CD4-positive, alpha-beta T cell (primary cell): Measurements from ENCODE around the gene BANP. TPM values are rescaled to one million over a fixed set of nuclear protein-coding genes. Genes with fewer than 3 reads are reported as not detected.
"Not testable (repeated sequence)": the region's sequence is repeated elsewhere in the genome, so short reads cannot be mapped to it uniquely, and the experiment has no call there.

Experiments used
- ATAC-seq: fragments of 200-7000 bp; cut with Tn5 transposase; one replicate; pipeline ENCODE4 v1.10.0; 2022; ENCODE audit warnings: mild to moderate bottlenecking; ENCODE audit not compliant: poor library complexity
- CTCF ChIA-PET: fragments of 350-600 bp; sonication (Branson Sonifier 250); formaldehyde crosslinking; loops from one replicate; lab custom pipeline; 2021; ENCODE audit warnings: antibody characterized with exemption, inconsistent platforms; lab: Charles Lee
- POLR2A ChIA-PET: fragments of 350-600 bp; sonication (Branson Sonifier 250); formaldehyde crosslinking; loops from one replicate; lab custom pipeline; 2021; ENCODE audit warnings: antibody characterized with exemption, inconsistent platforms; lab: Charles Lee
- DNase-seq, 14 experiments: peaks; one replicate each; pipeline ENCODE4 v3.0.0-alpha.2; 2013 to 2020; ENCODE audit warnings: mixed read lengths in 2 of 14
- H3K27ac ChIP-seq, 2 donors: one replicate each; pipeline versions ENCODE4 v1.5.1 to v1.7.0; 2013; ENCODE audit warnings: low read length in 2 of 2, low read depth in 1 of 2, mild to moderate bottlenecking in 1 of 2
- H3K27me3 ChIP-seq, 2 experiments: 1 replicate in 1 of 2; 2 replicates in 1 of 2; pipeline versions ENCODE4 v1.6.1 to v1.7.0; 2013; ENCODE audit warnings: low read length in 2 of 2, control low read depth in 1 of 2, mild to moderate bottlenecking in 1 of 2, moderate library complexity in 1 of 2; ENCODE audit not compliant: insufficient read depth in 2 of 2, control insufficient read depth in 1 of 2
- H3K36me3 ChIP-seq: one replicate; pipeline ENCODE4 v1.6.1; 2013; ENCODE audit warnings: low read length, control low read depth; ENCODE audit not compliant: insufficient read depth
- H3K4me1 ChIP-seq: one replicate; pipeline ENCODE4 v1.6.1; 2013; ENCODE audit warnings: low read length, control low read depth; ENCODE audit not compliant: insufficient read depth
- H3K4me3 ChIP-seq: one replicate; pipeline ENCODE4 v1.5.1; 2013; ENCODE audit warnings: mild to moderate bottlenecking, low read length, moderate library complexity
- H3K9me3 ChIP-seq, 2 experiments: 1 replicate in 1 of 2; 2 replicates in 1 of 2; pipeline versions ENCODE4 v1.6.1 to v1.7.0; 2013; ENCODE audit warnings: low read length in 2 of 2, mild to moderate bottlenecking in 2 of 2, control low read depth in 1 of 2, moderate library complexity in 1 of 2; ENCODE audit not compliant: control insufficient read depth in 1 of 2, insufficient read depth in 1 of 2
- H3K27ac Mint-ChIP-seq: one replicate; pipeline ENCODE4 v1.8.0; 2020; ENCODE audit warnings: mixed read lengths
- H3K27me3 Mint-ChIP-seq: one replicate; pipeline ENCODE4 v1.8.0; 2021; ENCODE audit warnings: mixed read lengths
- H3K36me3 Mint-ChIP-seq: one replicate; pipeline ENCODE4 v1.8.0; 2021; ENCODE audit warnings: low read depth, mixed read lengths
- H3K4me1 Mint-ChIP-seq: one replicate; pipeline ENCODE4 v1.8.0; 2021; ENCODE audit warnings: low read depth, mixed read lengths
- H3K4me3 Mint-ChIP-seq: one replicate; pipeline ENCODE4 v1.8.0; 2020; ENCODE audit warnings: mild to moderate bottlenecking, mixed read lengths
- H3K9me3 Mint-ChIP-seq: one replicate; pipeline ENCODE4 v1.8.0; 2020; ENCODE audit warnings: mixed read lengths
- CTCF ChIP-seq: fragments of 200-600 bp; IDR thresholded peaks from one replicate; pipeline ENCODE4 v1.8.0; 2022; ENCODE audit warnings: antibody characterized with exemption, mild to moderate bottlenecking
- intact Hi-C, 2 experiments: fragments of 100-400 bp; cut with DNase I in 1 of 2; cut with micrococcal nuclease in 1 of 2; formaldehyde crosslinking; loops; one replicate each; pipeline versions ENCODE4 v1.15.1 to v1.9.0; 2023 to 2025; cut with DNase I, micrococcal nuclease
- total RNA-seq, 174 experiments: library from RNA in 2 of 174; stranded (reverse) in 2 of 174; gene quantifications; one replicate each; pipeline ENCODE4 v1.2.3 and lab custom pipeline; 2021 to 2026

BANP gene
- total RNA-seq, 2 experiments from 2014 or later, result 57.5 to 58.6 TPM

- H3K4me3 ChIP-seq, result no peak overlapping the region
- no peaks in the 10 kb centered on the region for H3K27me3 ChIP-seq
- ChIA-PET POLR2A (no interaction called here), CTCF (no interaction called here)
- no peak for DNase-seq
- Mint-ChIP-seq H3K27ac (no peak overlapping the region), H3K27me3 (no peaks in the 10 kb centered on the region), H3K9me3 (no peaks in the 10 kb centered on the region), H3K4me1 (peaks cover 7% of the 10 kb centered on the region), H3K4me3 (no peak overlapping the region), H3K36me3 (no peaks in the 10 kb centered on the region)
- no peaks in the 10 kb centered on the region for H3K9me3 ChIP-seq
- intact Hi-C loops, result no loop called here
- no peak overlapping the region for H3K27ac ChIP-seq
- ATAC-seq, result no peak
- TF ChIP-seq CTCF, result no peak
- peaks cover 6% of the 10 kb centered on the region for H3K4me1 ChIP-seq
- H3K36me3 ChIP-seq, result no peaks in the 10 kb centered on the region
These were observed 20.8 kb upstream of the BANP start for GRCh38 chr16:87930456-87930855.

- TF ChIP-seq CTCF, result no peak
- intact Hi-C loops, result no loop called here
- no peaks in the 10 kb centered on the region for H3K27me3 Mint-ChIP-seq
- H3K4me1 Mint-ChIP-seq, result peaks cover 3% of the 10 kb centered on the region
- POLR2A ChIA-PET, result no interaction called here
- no peaks in the 10 kb centered on the region for H3K9me3 ChIP-seq
- H3K27ac Mint-ChIP-seq, result no peak overlapping the region
- H3K36me3 ChIP-seq, result no peaks in the 10 kb centered on the region
- H3K9me3 Mint-ChIP-seq, result no peaks in the 10 kb centered on the region
- CTCF ChIA-PET, result no interaction called here
- H3K4me3 ChIP-seq, result no peak overlapping the region
- no peaks in the 10 kb centered on the region for H3K36me3 Mint-ChIP-seq
- H3K27me3 ChIP-seq, result no peaks in the 10 kb centered on the region
- no peak for ATAC-seq
- peak in 1 of 14 experiments; percentile 26 for DNase-seq
- H3K4me1 ChIP-seq, result peaks cover under 1% of the 10 kb centered on the region
- H3K27ac ChIP-seq, result no peak overlapping the region
- no peak overlapping the region for H3K4me3 Mint-ChIP-seq
These were observed 19.7 kb upstream of the BANP start for GRCh38 chr16:87931504-87931903.

DNA sequence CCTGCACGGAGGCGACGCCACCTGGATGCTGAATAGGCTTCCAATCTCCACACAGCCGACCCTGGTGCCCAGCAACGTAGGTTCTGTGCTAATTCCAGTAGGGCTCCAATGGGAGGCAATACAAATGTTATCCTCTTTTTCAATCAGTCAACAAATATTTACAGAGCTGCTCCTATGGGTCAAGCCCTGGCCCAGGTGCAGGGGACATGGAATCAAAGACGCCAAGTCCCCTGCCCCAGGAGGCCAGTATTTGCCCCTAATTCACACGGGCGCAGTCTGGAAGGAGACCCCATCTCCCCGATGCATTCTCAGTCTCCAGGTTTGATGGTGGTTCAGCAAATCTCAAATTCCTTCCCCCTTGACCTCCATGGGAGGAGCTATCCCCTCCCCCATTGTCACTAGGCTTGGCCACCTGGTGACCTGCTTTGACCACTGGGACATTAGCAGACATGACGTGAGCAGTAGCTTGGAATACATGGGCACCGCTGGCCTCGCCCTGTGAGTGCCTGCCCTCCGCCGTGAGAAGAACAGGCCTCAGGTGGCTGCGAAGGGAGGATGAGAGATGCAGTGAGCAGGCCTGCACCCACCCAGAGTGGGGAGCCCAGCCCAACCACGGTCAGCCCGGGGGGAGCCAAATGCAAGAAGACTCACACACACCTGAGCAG is 18.6 kb upstream of the BANP start:
- H3K27me3 Mint-ChIP-seq, intact Hi-C loops, H3K4me3 ChIP-seq, H3K27ac ChIP-seq, H3K4me3 Mint-ChIP-seq, ATAC-seq, H3K4me1 Mint-ChIP-seq, H3K36me3 Mint-ChIP-seq, H3K9me3 ChIP-seq, H3K27me3 ChIP-seq, H3K36me3 ChIP-seq, H3K27ac Mint-ChIP-seq, CTCF ChIA-PET, DNase-seq, H3K9me3 Mint-ChIP-seq, POLR2A ChIA-PET, H3K4me1 ChIP-seq: not testable (repeated sequence)

DNA sequence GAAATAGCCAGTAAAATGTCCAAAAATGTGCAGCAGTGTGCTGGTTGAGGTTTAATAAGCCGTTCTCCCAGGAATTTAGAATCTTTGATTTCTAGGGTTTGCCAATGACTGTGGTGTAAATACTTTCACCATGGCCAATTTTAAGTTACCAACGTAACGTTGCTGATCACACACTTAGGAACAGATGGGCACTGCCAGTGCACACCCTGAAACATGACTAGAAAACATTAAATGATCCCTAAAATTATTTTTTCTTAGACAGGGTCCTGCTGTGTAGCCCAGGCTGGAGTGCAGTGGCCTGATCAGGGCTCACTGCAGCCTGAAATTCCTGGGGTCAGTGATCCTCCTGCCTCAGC is 18.1 kb upstream of the BANP start:
- H3K9me3 Mint-ChIP-seq, result no peaks in the 10 kb centered on the region
- intact Hi-C loops, result no loop called here
- Histone ChIP-seq H3K4me1 (no peaks in the 10 kb centered on the region), H3K4me3 (no peak overlapping the region), H3K36me3 (no peaks in the 10 kb centered on the region), H3K27ac (no peak overlapping the region), H3K9me3 (no peaks in the 10 kb centered on the region), H3K27me3 (no peaks in the 10 kb centered on the region)
- no peak for TF ChIP-seq CTCF
- no peak overlapping the region for H3K27ac Mint-ChIP-seq
- no peak for DNase-seq
- no peaks in the 10 kb centered on the region for H3K4me1 Mint-ChIP-seq
- ChIA-PET POLR2A (no interaction called here), CTCF (no interaction called here)
- no peak for ATAC-seq
- no peaks in the 10 kb centered on the region for H3K36me3 Mint-ChIP-seq
- no peaks in the 10 kb centered on the region for H3K27me3 Mint-ChIP-seq
- no peak overlapping the region for H3K4me3 Mint-ChIP-seq

- H3K27me3 Mint-ChIP-seq, DNase-seq, POLR2A ChIA-PET, H3K27me3 ChIP-seq, intact Hi-C loops, H3K9me3 Mint-ChIP-seq, H3K36me3 ChIP-seq, H3K4me3 Mint-ChIP-seq, H3K4me1 Mint-ChIP-seq, H3K9me3 ChIP-seq, H3K27ac ChIP-seq, CTCF ChIA-PET, H3K4me3 ChIP-seq, H3K36me3 Mint-ChIP-seq, H3K27ac Mint-ChIP-seq, ATAC-seq, H3K4me1 ChIP-seq: not testable (repeated sequence)
These were observed 16.3 kb upstream of the BANP start for GRCh38 chr16:87934752-87935425.
